Measurements from ENCODE around the gene EEA1.

The EEA1 gene

GRCh38 chr12:92730758-92731157 lies 198.3 kb downstream of the EEA1 start:
- Histone ChIP-seq H3K27me3 (ENCODE audit: insufficient read depth, low read length) (no peaks in the 10 kb centered on the region), H4K20me1 (ENCODE audit: insufficient read depth, low read length) (no peaks in the 10 kb centered on the region), H3K4me3 (ENCODE audit: low read depth, low read length, poor library complexity, severe bottlenecking) (no peak overlapping the region), H3K9ac (ENCODE audit: low read length) (no peak overlapping the region), H3K9me2 (ENCODE audit: low read depth, low read length) (no peaks in the 10 kb centered on the region), H3F3A (ENCODE audit: insufficient read depth, low read length) (no peaks in the 10 kb centered on the region), H3K4me1 (ENCODE audit: insufficient read depth, low read length, severe bottlenecking) (no peaks in the 10 kb centered on the region), H2AFZ (ENCODE audit: low read length) (no peak overlapping the region), H3K36me3 (ENCODE audit: insufficient read depth, low read length) (no peaks in the 10 kb centered on the region), H3K27ac (ENCODE audit: low read depth, low read length, poor library complexity, severe bottlenecking) (no peak overlapping the region), H3K4me2 (ENCODE audit: low read length) (no peak overlapping the region), H3K79me2 (ENCODE audit: insufficient read depth, low read length) (no peaks in the 10 kb centered on the region), H3K9me3 (ENCODE audit: low read length) (no peaks in the 10 kb centered on the region)
- no peak for TF ChIP-seq EZH2 (IDR thresholded peaks at IDR 0.05; ENCODE audit: borderline replicate concordance, low read length)
- TF ChIP-seq CTCF (IDR thresholded peaks at IDR 0.05; ENCODE audit: low read length) = no peak

GRCh38 chr12:92729773-92730305 lies 199.3 kb downstream of the EEA1 start:
- Histone ChIP-seq H4K20me1 (ENCODE audit: insufficient read depth, low read length) (no peaks in the 10 kb centered on the region), H3K27ac (ENCODE audit: low read depth, low read length, poor library complexity, severe bottlenecking) (no peak overlapping the region), H3K27me3 (ENCODE audit: insufficient read depth, low read length) (no peaks in the 10 kb centered on the region), H3K4me2 (ENCODE audit: low read length) (no peak overlapping the region), H3K9me3 (ENCODE audit: low read length) (no peaks in the 10 kb centered on the region), H3K4me1 (ENCODE audit: insufficient read depth, low read length, severe bottlenecking) (no peaks in the 10 kb centered on the region), H3K79me2 (ENCODE audit: insufficient read depth, low read length) (no peaks in the 10 kb centered on the region), H3K9me2 (ENCODE audit: low read depth, low read length) (no peaks in the 10 kb centered on the region), H2AFZ (ENCODE audit: low read length) (no peak overlapping the region), H3K4me3 (ENCODE audit: low read depth, low read length, poor library complexity, severe bottlenecking) (no peak overlapping the region), H3K9ac (ENCODE audit: low read length) (no peak overlapping the region), H3F3A (ENCODE audit: insufficient read depth, low read length) (no peaks in the 10 kb centered on the region), H3K36me3 (ENCODE audit: insufficient read depth, low read length) (no peaks in the 10 kb centered on the region)
- no peak for TF ChIP-seq EZH2 (IDR thresholded peaks at IDR 0.05; ENCODE audit: borderline replicate concordance, low read length)
- no peak for TF ChIP-seq CTCF (IDR thresholded peaks at IDR 0.05; ENCODE audit: low read length)

- no peak for TF ChIP-seq CTCF (IDR thresholded peaks at IDR 0.05; ENCODE audit: low read length)
- no peak for TF ChIP-seq EZH2 (IDR thresholded peaks at IDR 0.05; ENCODE audit: borderline replicate concordance, low read length)
Observed at GRCh38 chr12:92726850-92727249, 202.2 kb downstream of the EEA1 start.

More at GRCh38 chr12:92726850-92727249, 202.2 kb downstream of the EEA1 start:
- Histone ChIP-seq H3K27me3 (ENCODE audit: insufficient read depth, low read length) (no peaks in the 10 kb centered on the region; the same call in 1 of the 2 replicates), H3K4me3 (ENCODE audit: low read depth, low read length, poor library complexity, severe bottlenecking) (no peak overlapping the region), H3K9me3 (ENCODE audit: low read length) (no peaks in the 10 kb centered on the region), H3K79me2 (ENCODE audit: insufficient read depth, low read length) (no peaks in the 10 kb centered on the region), H3K9ac (ENCODE audit: low read length) (no peak overlapping the region), H3K4me2 (ENCODE audit: low read length) (no peak overlapping the region), H2AFZ (ENCODE audit: low read length) (no peak overlapping the region), H3K9me2 (ENCODE audit: low read depth, low read length) (no peaks in the 10 kb centered on the region), H4K20me1 (ENCODE audit: insufficient read depth, low read length) (no peaks in the 10 kb centered on the region), H3K4me1 (ENCODE audit: insufficient read depth, low read length, severe bottlenecking) (no peaks in the 10 kb centered on the region), H3K36me3 (ENCODE audit: insufficient read depth, low read length) (no peaks in the 10 kb centered on the region), H3K27ac (ENCODE audit: low read depth, low read length, poor library complexity, severe bottlenecking) (no peak overlapping the region), H3F3A (ENCODE audit: insufficient read depth, low read length) (no peaks in the 10 kb centered on the region)
